Measurements from ENCODE around the gene KRT7.

DNA sequence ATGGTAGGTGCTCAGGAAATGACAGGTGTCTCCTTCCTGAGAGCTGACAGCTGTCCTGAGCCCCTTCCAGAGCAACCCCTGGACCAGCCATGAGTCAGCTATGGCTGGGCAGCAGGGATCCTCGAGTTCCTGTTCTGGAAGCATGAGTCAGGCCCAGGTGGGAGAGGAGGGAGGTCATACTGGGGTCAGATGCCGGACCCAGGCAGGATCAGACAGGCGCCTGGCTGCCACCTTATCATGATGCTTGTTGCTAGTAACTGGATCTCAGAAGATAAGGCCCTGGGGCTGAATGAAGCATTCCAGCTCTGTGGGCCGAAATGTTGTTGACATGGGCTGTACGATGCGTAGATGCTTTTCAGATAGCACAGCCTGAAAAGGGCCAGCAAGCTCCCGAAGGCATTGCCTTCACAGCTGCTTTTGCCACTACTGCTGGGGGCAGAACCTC is 17.4 kb upstream of the KRT7 start:
- TF ChIP-seq, protein P1, sequence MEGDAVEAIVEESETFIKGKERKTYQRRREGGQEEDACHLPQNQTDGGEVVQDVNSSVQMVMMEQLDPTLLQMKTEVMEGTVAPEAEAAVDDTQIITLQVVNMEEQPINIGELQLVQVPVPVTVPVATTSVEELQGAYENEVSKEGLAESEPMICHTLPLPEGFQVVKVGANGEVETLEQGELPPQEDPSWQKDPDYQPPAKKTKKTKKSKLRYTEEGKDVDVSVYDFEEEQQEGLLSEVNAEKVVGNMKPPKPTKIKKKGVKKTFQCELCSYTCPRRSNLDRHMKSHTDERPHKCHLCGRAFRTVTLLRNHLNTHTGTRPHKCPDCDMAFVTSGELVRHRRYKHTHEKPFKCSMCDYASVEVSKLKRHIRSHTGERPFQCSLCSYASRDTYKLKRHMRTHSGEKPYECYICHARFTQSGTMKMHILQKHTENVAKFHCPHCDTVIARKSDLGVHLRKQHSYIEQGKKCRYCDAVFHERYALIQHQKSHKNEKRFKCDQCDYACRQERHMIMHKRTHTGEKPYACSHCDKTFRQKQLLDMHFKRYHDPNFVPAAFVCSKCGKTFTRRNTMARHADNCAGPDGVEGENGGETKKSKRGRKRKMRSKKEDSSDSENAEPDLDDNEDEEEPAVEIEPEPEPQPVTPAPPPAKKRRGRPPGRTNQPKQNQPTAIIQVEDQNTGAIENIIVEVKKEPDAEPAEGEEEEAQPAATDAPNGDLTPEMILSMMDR (IDR thresholded peaks at IDR 0.05): no peak
- TF ChIP-seq POLR2A (IDR thresholded peaks at IDR 0.05): no peak

Data from thyroid gland (tissue), 4 donors.